BLaER1 (cell line): Measurements from ENCODE around the gene PPP1R27.
A peak's percentile ranks its signal among the peaks of the same experiment; 100 is the strongest.

ENCODE experiments used
- H3K27ac ChIP-seq: shearing (Covaris generic); formaldehyde crosslinking; 2 replicates; pipeline ENCODE4 v1.8.1; 2022
- H3K27me3 ChIP-seq: shearing (Covaris generic); formaldehyde crosslinking; 2 replicates; pipeline ENCODE4 v1.8.1; 2022
- H3K36me3 ChIP-seq: shearing (Covaris generic); formaldehyde crosslinking; 2 replicates; pipeline ENCODE4 v1.8.1; 2022
- H3K4me1 ChIP-seq: shearing (Covaris generic); formaldehyde crosslinking; 2 replicates; pipeline ENCODE4 v1.8.1; 2022
- H3K4me2 ChIP-seq: shearing (Covaris generic); formaldehyde crosslinking; 2 replicates; pipeline ENCODE4 v1.8.1; 2022
- H3K4me3 ChIP-seq: shearing (Covaris generic); formaldehyde crosslinking; 2 replicates; pipeline ENCODE4 v1.8.1; 2022
- H3K9ac ChIP-seq: shearing (Covaris generic); formaldehyde crosslinking; 2 replicates; pipeline ENCODE4 v1.8.1; 2022
- H3K9me3 ChIP-seq: shearing (Covaris generic); formaldehyde crosslinking; 2 replicates; pipeline ENCODE4 v1.8.1; 2022
- H4K20me1 ChIP-seq: shearing (Covaris generic); formaldehyde crosslinking; 2 replicates; pipeline ENCODE4 v1.8.1; 2022
- Cebpa-rat ChIP-seq: shearing (Covaris generic); IDR thresholded peaks from 2 replicates; pipeline ENCODE4 v1.8.1; 2022

The PPP1R27 gene

GRCh38 chr17:81806461-81807209 lies 28.2 kb downstream of the PPP1R27 start:
- Histone ChIP-seq H3K36me3 (no peaks in the 10 kb centered on the region), H3K4me3 (no peak overlapping the region), H3K27me3 (peaks cover 70% of the 10 kb centered on the region), H3K4me2 (peak overlapping the region; percentile 92), H3K27ac (no peak overlapping the region), H3K9ac (no peak overlapping the region), H4K20me1 (no peaks in the 10 kb centered on the region), H3K4me1 (peaks cover 56% of the 10 kb centered on the region), H3K9me3 (no peaks in the 10 kb centered on the region)
- TF ChIP-seq Cebpa-rat: no peak

- Histone ChIP-seq H3K36me3 (no peaks in the 10 kb centered on the region), H3K9ac (no peak overlapping the region), H4K20me1 (no peaks in the 10 kb centered on the region), H3K27ac (no peak overlapping the region), H3K4me1 (peaks cover 48% of the 10 kb centered on the region), H3K4me2 (no peak overlapping the region), H3K27me3 (peaks cover 77% of the 10 kb centered on the region), H3K9me3 (peaks cover 7% of the 10 kb centered on the region; the same call in 1 of the 2 replicates), H3K4me3 (no peak overlapping the region)
- no peak for TF ChIP-seq Cebpa-rat
Measured at GRCh38 chr17:81805707-81806460, 29.0 kb downstream of the PPP1R27 start.

GRCh38 chr17:81804559-81805399 lies 30.1 kb downstream of the PPP1R27 start:
- no peak for TF ChIP-seq Cebpa-rat
- H4K20me1 ChIP-seq: no peaks in the 10 kb centered on the region
- peaks cover 88% of the 10 kb centered on the region for H3K27me3 ChIP-seq
- H3K36me3 ChIP-seq: no peaks in the 10 kb centered on the region
- H3K9ac ChIP-seq: no peak overlapping the region
- H3K9me3 ChIP-seq: peaks cover 14% of the 10 kb centered on the region; the same call in 1 of the 2 replicates
- H3K4me2 ChIP-seq: no peak overlapping the region
- peaks cover 41% of the 10 kb centered on the region for H3K4me1 ChIP-seq
- no peak overlapping the region for H3K4me3 ChIP-seq
- no peak overlapping the region for H3K27ac ChIP-seq

- H3K4me3 ChIP-seq: no peak within 1 kb of the TSS
- H3K27ac ChIP-seq: no peak within 1 kb of the TSS
- H3K4me2 ChIP-seq: no peak within 1 kb of the TSS; the same call in 1 of the 2 replicates
Measured at GRCh38 chr17:81803728-81804558, 30.9 kb downstream of the PPP1R27 start, which contains the start of gene GCGR. Gene GCGR (plus strand): TSS chr17:81804150. CDS start chr17:81809019, 4,869 bp downstream.

GRCh38 chr17:81802856-81803643 lies 31.8 kb downstream of the PPP1R27 start:
- TF ChIP-seq Cebpa-rat: no peak
- H3K27me3 ChIP-seq: peaks cover 85% of the 10 kb centered on the region

More at GRCh38 chr17:81803728-81804558, 30.9 kb downstream of the PPP1R27 start, which contains the start of gene GCGR:
- Histone ChIP-seq H3K9me3 (peaks cover 21% of the 10 kb centered on the region; the same call in 1 of the 2 replicates), H3K27me3 (peaks cover 89% of the 10 kb centered on the region), H3K4me1 (peaks cover 32% of the 10 kb centered on the region), H3K36me3 (no peaks in the 10 kb centered on the region), H3K9ac (no peak within 1 kb of the TSS), H4K20me1 (no peaks in the 10 kb centered on the region)
- no peak for TF ChIP-seq Cebpa-rat

GRCh38 chr17:81802048-81802758 lies 32.6 kb downstream of the PPP1R27 start:
- Histone ChIP-seq H3K27me3 (peaks cover 77% of the 10 kb centered on the region), H3K9ac (no peak overlapping the region), H3K36me3 (no peaks in the 10 kb centered on the region), H3K9me3 (peaks cover 21% of the 10 kb centered on the region; the same call in 1 of the 2 replicates), H4K20me1 (no peaks in the 10 kb centered on the region), H3K4me2 (no peak overlapping the region), H3K27ac (no peak overlapping the region), H3K4me1 (peaks cover 15% of the 10 kb centered on the region), H3K4me3 (no peak overlapping the region)
- no peak for TF ChIP-seq Cebpa-rat

More at GRCh38 chr17:81802856-81803643, 31.8 kb downstream of the PPP1R27 start:
- H3K4me1 ChIP-seq: peaks cover 23% of the 10 kb centered on the region
- H3K27ac ChIP-seq: no peak overlapping the region
- peaks cover 21% of the 10 kb centered on the region; the same call in 1 of the 2 replicates for H3K9me3 ChIP-seq
- no peak overlapping the region; the same call in 1 of the 2 replicates for H3K4me2 ChIP-seq
- H3K36me3 ChIP-seq: no peaks in the 10 kb centered on the region
- no peak overlapping the region for H3K4me3 ChIP-seq
- H3K9ac ChIP-seq: no peak overlapping the region
- H4K20me1 ChIP-seq: no peaks in the 10 kb centered on the region

- Histone ChIP-seq H3K27me3 (peaks cover 69% of the 10 kb centered on the region), H4K20me1 (no peaks in the 10 kb centered on the region), H3K4me2 (no peak overlapping the region), H3K4me1 (peaks cover 9% of the 10 kb centered on the region), H3K27ac (no peak overlapping the region), H3K9me3 (peaks cover 21% of the 10 kb centered on the region; the same call in 1 of the 2 replicates), H3K36me3 (no peaks in the 10 kb centered on the region), H3K4me3 (no peak overlapping the region), H3K9ac (no peak overlapping the region)
- no peak for TF ChIP-seq Cebpa-rat
Measured at GRCh38 chr17:81801327-81801726, 33.5 kb downstream of the PPP1R27 start.
